Fibroblast of skin of scalp (primary cell): ENCODE results near the gene NPAS3.

ENCODE experiments used
- DNase-seq: peaks from one replicate; pipeline ENCODE4 v3.0.0-alpha.2; 2013

NPAS3 gene

GRCh38 chr14:33646692-33647260 lies 708.1 kb downstream of the NPAS3 start:
- DNase-seq = peak; percentile 48

- peak; percentile 95 for DNase-seq
Measured at GRCh38 chr14:33647385-33647786, 708.7 kb downstream of the NPAS3 start.

GRCh38 chr14:33650430-33650829 lies 711.8 kb downstream of the NPAS3 start:
- no peak for DNase-seq

GRCh38 chr14:33652566-33653307 lies 714.1 kb downstream of the NPAS3 start:
- DNase-seq = no peak

- DNase-seq = no peak
Measured at GRCh38 chr14:33653308-33653695, 714.6 kb downstream of the NPAS3 start.

- no peak for DNase-seq
Measured at GRCh38 chr14:33655421-33655820, 716.7 kb downstream of the NPAS3 start.

GRCh38 chr14:33657476-33657875 lies 718.8 kb downstream of the NPAS3 start:
- DNase-seq = no peak

GRCh38 chr14:33660248-33660647 lies 721.6 kb downstream of the NPAS3 start:
- no peak for DNase-seq

- DNase-seq = no peak
Measured at GRCh38 chr14:33661101-33661500, 722.4 kb downstream of the NPAS3 start.

- peak; percentile 49 for DNase-seq
Measured at GRCh38 chr14:33668066-33668465, 729.4 kb downstream of the NPAS3 start.

- peak; percentile 56 for DNase-seq
Measured at GRCh38 chr14:33669111-33669510, 730.4 kb downstream of the NPAS3 start.

- no peak for DNase-seq
Measured at GRCh38 chr14:33670235-33670634, 731.6 kb downstream of the NPAS3 start.

- DNase-seq = no peak
Measured at GRCh38 chr14:33671556-33671955, 732.9 kb downstream of the NPAS3 start.

- DNase-seq = no peak
Measured at GRCh38 chr14:33674927-33675326, 736.2 kb downstream of the NPAS3 start.

- peak; percentile 65 for DNase-seq
Measured at GRCh38 chr14:33675415-33676130, 736.9 kb downstream of the NPAS3 start.

GRCh38 chr14:33676135-33676566 lies 737.5 kb downstream of the NPAS3 start:
- peak; percentile 71 for DNase-seq

- DNase-seq = no peak
Measured at GRCh38 chr14:33676891-33677290, 738.2 kb downstream of the NPAS3 start.

- DNase-seq = no peak
Measured at GRCh38 chr14:33678005-33678404, 739.3 kb downstream of the NPAS3 start.

- DNase-seq = no peak
Measured at GRCh38 chr14:33679025-33679424, 740.3 kb downstream of the NPAS3 start.

- peak; percentile 78 for DNase-seq
Measured at GRCh38 chr14:33679461-33680225, 741.0 kb downstream of the NPAS3 start.

- no peak for DNase-seq
Measured at GRCh38 chr14:33680873-33681272, 742.2 kb downstream of the NPAS3 start.

- DNase-seq = peak; percentile 88
Measured at GRCh38 chr14:33682760-33683159, 744.1 kb downstream of the NPAS3 start.

GRCh38 chr14:33685026-33685425 lies 746.3 kb downstream of the NPAS3 start:
- DNase-seq = no peak
